Measurements from ENCODE around the gene MAP2K5. TPM values are rescaled to one million over a fixed set of nuclear protein-coding genes. Genes with fewer than 3 reads are reported as not detected.
A peak's percentile ranks its signal among the peaks of the same experiment; 100 is the strongest.

Gene MAP2K5
- total and polyA plus RNA-seq, 10 of the 15 experiments (the other 5 are each of a cell fraction or from before 2014, with no cell fraction given) = 1.3 to 19.4 (median 9.6) TPM

DNA sequence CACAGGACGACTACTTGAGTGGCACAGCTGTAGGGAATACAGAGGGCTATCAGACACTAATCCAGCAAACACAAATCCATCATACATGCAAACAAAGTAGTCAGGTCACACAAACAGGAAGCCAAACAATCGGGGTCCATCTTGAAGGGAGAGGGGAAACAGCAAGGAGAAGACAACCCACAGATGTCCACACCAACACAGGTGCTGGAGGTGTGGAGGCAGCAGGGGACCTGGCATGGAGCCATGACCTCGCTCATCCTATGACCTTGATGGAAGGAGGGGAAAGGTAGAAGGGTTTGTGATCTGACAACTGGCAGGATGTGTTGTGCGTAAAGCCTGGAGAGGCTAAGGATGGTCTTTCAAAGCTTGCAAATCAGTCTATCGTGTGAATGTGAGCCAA lies 242.9 kb downstream of the MAP2K5 start:
- no peak for ATAC-seq
- in situ Hi-C loops (cut with MboI) (no loop called here), intact Hi-C loops (cut with micrococcal nuclease; ENCODE audit: unreplicated experiment) (no loop called here)
- H3K9me3 ChIP-seq (replicated peaks; ENCODE audit: control insufficient read depth, insufficient read depth, low read length) = no peaks in the 10 kb centered on the region
- peak overlapping the region; percentile 20; the same call in 1 of the 2 replicates for H3K27ac ChIP-seq (ENCODE audit: control insufficient read depth, insufficient read depth)
- no peak overlapping the region for H3K4me3 ChIP-seq
- FAIRE-seq = no peak
- CTCF ChIA-PET = interaction anchor here (0.6 to 5.6 kb wide), 8 partner anchors 14 to 328 kb away, joined by 3 to 52 read pairs (median 4); no protein-coding TSS in a partner anchor
- no peaks in the 10 kb centered on the region for H3K27me3 ChIP-seq (replicated peaks in 1 of 2; ENCODE audit: control insufficient read depth in 2 of 2, insufficient read depth in 2 of 2, low read length in 1 of 2)
- no peak overlapping the region; the same call in 1 of the 2 replicates for H3K4me2 ChIP-seq (ENCODE audit: control insufficient read depth, insufficient read depth)
- H2AFZ ChIP-seq (ENCODE audit: control insufficient read depth, low read depth, low read length) = no peak overlapping the region
- H3K36me3 ChIP-seq (ENCODE audit: control insufficient read depth in 2 of 2, insufficient read depth in 2 of 2, low read length in 1 of 2) = no peaks in the 10 kb centered on the region
- POLR2A ChIA-PET = no interaction called here
- SMC1A ChIA-PET (ENCODE audit: uncharacterized antibody, unreplicated experiment) = interaction anchor here (0.6 to 8.3 kb wide), 13 partner anchors 8 to 1882 kb away, joined by 3 to 50 read pairs (median 3); no protein-coding TSS in a partner anchor
- RAD21 ChIA-PET (ENCODE audit: unreplicated experiment) = interaction anchor here (0.8 to 3.3 kb wide), 12 partner anchors 12 to 369 kb away, joined by 3 to 22 read pairs (median 4); partner anchors contain the start of gene C15orf61
- DNase-seq (ENCODE audit: low read depth, low spot score) = no peak
- WGBS (ENCODE audit: insufficient coverage, insufficient replicate concordance, low lambda C conversion rate, missing lambda C conversion rate) = 78% methylated on average over 5 of the region's 5 CpGs
- TF ChIP-seq, protein P1, sequence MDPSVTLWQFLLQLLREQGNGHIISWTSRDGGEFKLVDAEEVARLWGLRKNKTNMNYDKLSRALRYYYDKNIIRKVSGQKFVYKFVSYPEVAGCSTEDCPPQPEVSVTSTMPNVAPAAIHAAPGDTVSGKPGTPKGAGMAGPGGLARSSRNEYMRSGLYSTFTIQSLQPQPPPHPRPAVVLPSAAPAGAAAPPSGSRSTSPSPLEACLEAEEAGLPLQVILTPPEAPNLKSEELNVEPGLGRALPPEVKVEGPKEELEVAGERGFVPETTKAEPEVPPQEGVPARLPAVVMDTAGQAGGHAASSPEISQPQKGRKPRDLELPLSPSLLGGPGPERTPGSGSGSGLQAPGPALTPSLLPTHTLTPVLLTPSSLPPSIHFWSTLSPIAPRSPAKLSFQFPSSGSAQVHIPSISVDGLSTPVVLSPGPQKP (IDR thresholded peaks at IDR 0.05; ENCODE audit: low read depth, low read length) = no peak
- no peak for TF ChIP-seq NR2C2 (IDR thresholded peaks at IDR 0.05; ENCODE audit: borderline replicate concordance, control insufficient read depth, insufficient read length, low read depth)
- TF ChIP-seq WRNIP1 (IDR thresholded peaks at IDR 0.05; ENCODE audit: borderline replicate concordance, low read depth, low read length) = no peak
- TF ChIP-seq, protein P2, sequence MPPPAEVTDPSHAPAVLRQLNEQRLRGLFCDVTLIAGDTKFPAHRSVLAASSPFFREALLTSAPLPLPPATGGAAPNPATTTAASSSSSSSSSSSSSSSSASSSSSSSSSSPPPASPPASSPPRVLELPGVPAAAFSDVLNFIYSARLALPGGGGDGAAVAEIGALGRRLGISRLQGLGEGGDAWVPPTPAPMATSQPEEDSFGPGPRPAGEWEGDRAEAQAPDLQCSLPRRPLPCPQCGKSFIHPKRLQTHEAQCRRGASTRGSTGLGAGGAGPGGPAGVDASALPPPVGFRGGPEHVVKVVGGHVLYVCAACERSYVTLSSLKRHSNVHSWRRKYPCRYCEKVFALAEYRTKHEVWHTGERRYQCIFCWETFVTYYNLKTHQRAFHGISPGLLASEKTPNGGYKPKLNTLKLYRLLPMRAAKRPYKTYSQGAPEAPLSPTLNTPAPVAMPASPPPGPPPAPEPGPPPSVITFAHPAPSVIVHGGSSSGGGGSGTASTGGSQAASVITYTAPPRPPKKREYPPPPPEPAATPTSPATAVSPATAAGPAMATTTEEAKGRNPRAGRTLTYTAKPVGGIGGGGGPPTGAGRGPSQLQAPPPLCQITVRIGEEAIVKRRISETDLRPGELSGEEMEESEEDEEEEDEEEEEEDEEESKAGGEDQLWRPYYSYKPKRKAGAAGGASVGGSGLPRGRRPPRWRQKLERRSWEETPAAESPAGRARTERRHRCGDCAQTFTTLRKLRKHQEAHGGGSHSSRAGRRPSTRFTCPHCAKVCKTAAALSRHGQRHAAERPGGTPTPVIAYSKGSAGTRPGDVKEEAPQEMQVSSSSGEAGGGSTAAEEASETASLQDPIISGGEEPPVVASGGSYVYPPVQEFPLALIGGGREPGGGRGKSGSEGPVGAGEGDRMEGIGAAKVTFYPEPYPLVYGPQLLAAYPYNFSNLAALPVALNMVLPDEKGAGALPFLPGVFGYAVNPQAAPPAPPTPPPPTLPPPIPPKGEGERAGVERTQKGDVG (CRISPR knock-in tag; IDR thresholded peaks at IDR 0.05) = no peak
- no TSS peak for BruUV-seq (replicated peaks)
- H3K79me2 ChIP-seq (ENCODE audit: control insufficient read depth, insufficient read depth, low read length) = no peaks in the 10 kb centered on the region
- H3K9ac ChIP-seq (ENCODE audit: control insufficient read depth, insufficient read depth, low read length) = no peak overlapping the region
- peaks cover 33% of the 10 kb centered on the region for H3K4me1 ChIP-seq (ENCODE audit: control insufficient read depth, insufficient read depth, low read length)
- H4K20me1 ChIP-seq (ENCODE audit: control insufficient read depth, insufficient read depth) = no peaks in the 10 kb centered on the region

Data from GM12878 (cell line).